CD1c-positive myeloid dendritic cell (primary cell): ENCODE measurements around the gene APBA2.

Experiments
- DNase-seq: peaks from one replicate; pipeline ENCODE4 v3.0.0-alpha.2; 2016; ENCODE audit errors: extremely low spot score

Gene APBA2

GRCh38 chr15:29119847-29120246 lies 234.1 kb downstream of the APBA2 start:
- no peak for DNase-seq

DNA sequence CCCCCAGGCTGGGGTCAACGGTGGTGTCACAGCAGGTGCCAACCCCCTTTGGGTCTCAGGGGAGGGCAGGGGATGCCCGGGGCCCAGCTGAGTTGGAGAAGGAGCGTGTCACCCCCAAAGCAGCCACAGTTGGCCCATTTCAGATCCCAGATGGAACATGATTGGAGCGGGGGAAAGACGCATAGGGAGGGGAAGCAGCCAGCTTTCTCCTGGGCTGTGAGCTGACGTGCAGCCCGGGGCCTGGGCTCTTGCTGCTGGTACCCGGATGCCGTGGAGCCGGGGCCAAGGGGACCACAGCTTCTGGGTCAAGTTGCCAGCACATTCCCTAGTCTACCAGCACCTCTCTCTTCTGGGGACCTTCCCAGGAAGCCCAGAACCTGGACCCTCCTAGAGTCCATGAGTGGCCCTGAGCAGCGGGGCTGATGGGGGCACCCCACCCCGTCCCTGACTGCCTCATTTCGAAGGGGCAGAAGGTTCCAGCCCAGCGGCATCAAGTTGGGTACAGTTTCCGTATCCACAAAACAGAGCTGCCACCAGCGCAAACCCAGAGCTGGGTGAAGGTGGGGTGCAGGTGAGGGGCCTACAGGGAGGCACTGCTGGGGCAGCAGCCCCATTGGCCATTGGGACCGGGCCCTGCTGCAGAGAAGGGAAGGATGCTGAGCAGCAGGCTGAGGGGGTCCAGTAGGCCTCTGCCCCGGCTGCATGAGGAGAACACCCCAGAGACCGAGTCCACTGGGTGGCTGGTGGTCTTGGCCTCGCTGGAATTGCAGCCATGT lies 235.0 kb downstream of the APBA2 start:
- no peak for DNase-seq

DNA sequence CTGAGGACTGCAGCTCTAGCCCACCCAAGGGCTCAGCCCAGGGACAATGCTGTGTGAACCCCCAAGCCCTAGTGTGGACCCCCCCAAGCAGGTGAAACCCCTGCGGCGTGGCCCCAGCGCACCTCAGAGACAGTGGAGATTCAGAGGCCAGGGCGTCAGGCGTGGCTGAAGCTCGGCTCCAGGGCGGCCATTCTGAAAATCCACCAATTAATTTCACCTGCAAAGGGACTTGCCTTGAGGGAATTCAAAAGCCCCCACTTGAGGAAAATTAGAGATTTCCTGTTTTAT lies 235.5 kb downstream of the APBA2 start:
- no peak for DNase-seq

DNA sequence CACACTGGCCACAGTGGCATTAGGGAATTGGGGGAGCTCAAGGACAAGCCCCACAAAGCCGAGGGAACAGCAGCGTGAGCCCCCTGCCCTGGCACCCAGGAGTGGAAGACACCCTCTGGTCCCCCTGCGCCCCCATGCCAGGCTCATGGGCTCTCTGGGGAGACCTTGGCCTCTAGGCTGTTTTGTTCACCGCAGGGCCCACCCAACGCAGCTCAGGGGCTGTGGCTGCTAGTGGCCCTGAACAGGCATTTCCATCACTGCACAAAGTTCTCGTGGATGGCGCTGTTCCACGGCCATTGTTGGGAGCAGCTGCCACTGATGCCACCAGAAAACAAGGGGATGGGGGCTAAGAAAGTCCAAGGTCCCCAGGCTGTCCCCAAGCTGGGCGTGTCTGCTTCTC lies 236.1 kb downstream of the APBA2 start:
- DNase-seq: no peak

DNA sequence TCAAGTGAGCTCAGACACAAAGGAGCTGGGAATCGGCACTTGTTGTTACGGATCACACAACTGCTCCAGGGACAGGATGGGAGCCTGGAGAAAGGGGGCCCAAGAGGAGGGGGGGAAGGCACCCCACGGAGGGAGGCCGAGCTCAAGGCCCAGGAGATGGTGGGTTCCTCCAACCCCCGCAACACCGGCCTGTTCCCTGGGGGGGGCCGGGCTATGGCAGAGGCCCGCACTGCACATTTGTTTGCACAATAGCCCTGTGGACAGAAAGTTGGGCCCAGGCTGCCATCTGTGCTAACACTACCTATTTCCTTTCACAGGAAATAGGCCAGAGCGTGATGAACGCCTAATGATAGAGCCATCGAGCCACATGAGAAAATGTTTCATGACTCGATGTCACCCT lies 236.7 kb downstream of the APBA2 start:
- no peak for DNase-seq

DNA sequence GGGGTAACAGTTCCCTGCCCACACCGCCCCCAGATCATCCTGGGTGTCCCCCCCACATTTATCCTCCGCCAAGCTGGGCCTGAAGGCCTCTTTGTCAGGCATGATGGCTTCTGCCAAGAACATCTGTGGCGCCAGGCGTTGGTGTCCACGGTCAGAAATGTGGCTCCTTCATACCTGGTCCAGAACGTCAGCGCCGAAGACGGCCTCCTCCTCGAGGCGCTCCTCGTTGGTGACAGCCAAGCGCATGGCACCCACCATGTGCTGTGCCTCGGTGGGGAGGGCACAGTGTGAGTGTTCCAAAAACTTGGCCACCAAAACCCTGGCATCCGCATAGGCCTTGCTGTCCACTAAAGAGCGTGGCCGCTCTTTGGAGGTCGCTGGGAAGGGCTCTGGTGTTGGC lies 237.4 kb downstream of the APBA2 start:
- DNase-seq: no peak

DNA sequence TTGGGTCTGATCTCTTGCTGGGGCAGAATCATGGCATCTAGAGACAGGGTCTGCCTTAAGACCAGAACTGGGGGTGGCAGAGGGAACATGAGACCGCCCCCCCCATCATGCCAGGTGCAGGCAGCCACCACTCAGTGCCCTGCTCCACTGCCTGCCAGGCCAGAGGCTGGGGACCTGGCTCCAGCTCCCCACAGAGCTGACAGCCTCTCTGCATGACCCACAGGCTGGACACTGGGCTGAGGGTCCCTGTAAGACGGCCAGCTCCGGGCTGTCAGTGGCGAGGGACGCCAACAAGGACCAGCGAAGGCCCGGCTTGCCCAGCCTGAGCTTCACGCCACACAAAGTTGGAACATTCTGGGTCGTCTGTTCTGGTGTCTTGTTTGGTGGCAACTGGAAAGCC lies 238.2 kb downstream of the APBA2 start:
- no peak for DNase-seq

DNA sequence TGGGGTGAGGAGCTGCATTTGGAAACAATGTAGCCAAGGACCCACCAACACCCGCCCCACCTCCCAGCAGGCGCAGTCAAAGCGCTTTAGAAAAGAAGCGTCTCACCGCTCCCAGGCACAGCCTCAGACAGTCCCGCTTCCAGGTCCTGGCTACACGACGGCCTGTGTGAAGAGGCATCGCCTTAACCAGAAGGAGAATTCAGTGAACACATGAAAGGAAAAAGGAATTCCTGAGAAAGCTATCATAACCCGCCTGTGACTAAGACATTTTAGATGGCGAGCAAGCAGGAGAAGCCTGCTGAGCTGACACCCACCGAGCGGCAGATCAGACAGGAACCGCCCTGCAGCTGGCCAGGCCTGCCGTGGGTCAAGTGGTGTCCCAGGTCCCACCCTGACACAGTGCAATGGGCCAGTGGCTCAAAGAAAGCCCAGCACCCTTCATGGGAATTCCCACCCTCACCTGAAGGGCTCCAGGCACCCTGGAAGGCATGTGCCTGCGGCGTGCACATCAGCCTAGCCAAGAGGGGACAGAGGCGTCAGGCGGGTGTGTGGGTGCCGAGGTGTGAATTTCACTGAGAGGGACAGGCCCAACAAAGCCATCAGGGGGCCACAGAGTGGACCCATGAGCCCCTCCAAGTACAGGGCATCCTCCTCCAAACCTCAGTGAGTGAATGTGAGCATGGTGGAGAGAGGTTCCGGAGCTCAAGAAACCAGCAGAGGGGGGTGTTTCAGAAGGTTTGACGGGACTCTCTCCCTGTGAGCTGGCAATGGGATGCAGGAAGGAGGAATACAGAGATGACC lies 239.0 kb downstream of the APBA2 start:
- DNase-seq: no peak

DNA sequence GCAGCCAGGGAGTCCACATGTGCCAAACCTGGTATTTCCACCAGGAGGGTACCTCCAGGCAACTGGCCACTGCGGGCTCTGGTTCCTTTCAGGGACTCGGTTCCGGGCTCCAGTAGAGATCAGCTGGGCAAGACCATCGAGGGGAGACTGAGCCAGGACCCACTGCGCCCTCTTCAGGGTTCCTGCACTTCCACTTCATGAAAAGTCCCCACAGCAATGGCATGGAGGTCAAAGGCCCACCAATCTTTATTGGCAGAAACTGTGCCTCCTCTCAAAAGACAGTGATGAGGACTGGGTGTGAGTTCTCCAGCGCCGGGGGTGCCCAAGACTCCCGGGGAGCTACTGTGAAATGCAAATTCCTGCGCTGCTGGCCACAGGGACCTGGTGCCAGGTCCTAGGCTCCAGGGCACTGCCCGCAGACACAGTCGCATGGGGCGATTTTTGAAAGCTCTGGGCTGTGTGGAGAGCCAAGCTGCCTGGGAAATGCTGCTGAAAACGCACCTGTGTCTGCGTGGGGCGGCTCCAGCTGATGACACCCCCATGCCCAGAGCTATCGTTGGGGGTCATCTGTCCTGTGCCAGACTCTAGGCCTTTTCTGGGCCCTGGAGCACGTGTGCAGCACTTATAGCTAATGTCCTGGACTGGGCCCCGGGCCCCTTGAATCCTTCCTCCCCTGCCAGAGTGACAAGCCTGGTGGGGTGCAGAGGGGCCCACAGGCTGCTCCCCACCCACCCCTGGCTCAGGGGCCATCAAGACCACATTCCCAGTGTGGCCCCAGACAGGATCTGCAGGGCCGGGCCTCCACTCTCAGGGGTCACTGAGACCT lies 239.8 kb downstream of the APBA2 start:
- no peak for DNase-seq

GRCh38 chr15:29126208-29126536 lies 240.4 kb downstream of the APBA2 start:
- DNase-seq: no peak

- no peak for DNase-seq
These were observed 241.2 kb downstream of the APBA2 start for GRCh38 chr15:29126821-29127461.

- no peak for DNase-seq
These were observed 242.0 kb downstream of the APBA2 start for GRCh38 chr15:29127506-29128430.

GRCh38 chr15:29128671-29129070 lies 242.9 kb downstream of the APBA2 start:
- DNase-seq: no peak

- no peak for DNase-seq
These were observed 243.4 kb downstream of the APBA2 start for GRCh38 chr15:29129221-29129620.

DNA sequence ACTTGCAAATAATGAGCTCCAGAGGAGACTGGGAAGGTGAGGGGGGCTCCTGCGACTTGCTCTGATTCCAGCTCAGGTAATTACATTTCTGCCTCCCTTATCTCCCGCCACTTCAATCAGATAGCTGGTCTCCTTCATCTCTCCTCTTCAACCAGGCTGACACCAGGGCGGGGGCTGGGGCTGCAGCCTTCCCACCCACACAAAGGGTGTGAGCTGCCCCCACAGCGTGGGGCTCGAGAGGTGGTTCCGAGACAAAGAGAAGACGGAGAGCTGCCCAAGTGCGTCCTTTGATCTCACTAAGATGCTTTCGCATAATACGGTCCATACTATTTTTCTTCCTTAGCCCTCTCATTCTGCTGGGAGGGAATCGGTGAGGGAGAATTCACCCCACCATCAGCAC lies 244.2 kb downstream of the APBA2 start:
- no peak for DNase-seq

GRCh38 chr15:29130476-29130875 lies 244.7 kb downstream of the APBA2 start:
- DNase-seq: no peak

DNA sequence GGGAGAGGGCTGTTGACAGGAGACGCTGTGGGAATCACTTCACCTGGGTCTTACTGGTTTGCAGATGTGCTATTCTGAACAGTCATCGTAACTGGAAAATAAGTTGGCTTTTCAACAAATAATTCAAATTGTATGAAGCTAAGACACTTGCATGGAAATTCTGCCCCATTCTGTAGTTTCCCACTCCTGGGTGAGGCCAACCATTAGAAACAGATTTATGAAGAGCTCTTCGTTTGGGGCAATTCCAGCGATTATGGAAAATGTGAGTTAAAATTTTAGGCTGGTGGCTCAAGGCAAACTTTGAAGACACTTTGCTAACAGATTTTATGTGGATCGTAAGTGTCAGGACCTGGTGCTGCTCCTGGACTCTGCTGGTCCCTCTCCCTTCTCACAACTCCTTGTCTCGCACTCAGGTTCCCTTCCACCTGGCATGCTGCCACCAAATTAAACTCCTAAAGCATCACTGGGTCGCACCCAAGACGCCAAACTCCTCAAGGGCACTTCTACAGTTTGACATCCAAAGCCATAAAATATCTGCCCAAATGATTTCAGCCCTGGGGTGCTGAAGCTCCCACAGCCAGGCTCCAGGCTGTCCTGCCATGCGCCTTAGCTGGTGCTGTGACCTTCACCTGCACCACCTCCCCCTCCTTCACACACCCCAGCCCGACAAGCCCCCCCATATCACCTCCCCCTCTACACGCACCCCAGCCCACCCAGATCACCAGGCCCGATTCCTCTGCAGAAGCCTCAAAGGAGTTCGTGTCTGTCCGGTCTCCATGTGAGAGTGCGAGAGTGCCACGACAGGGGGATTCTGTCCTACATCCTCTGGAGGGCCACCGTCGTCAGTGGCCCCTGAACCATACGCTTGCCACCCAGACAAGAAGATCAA lies 245.4 kb downstream of the APBA2 start:
- no peak for DNase-seq

- DNase-seq: no peak
These were observed 246.2 kb downstream of the APBA2 start for GRCh38 chr15:29131840-29132420.

DNA sequence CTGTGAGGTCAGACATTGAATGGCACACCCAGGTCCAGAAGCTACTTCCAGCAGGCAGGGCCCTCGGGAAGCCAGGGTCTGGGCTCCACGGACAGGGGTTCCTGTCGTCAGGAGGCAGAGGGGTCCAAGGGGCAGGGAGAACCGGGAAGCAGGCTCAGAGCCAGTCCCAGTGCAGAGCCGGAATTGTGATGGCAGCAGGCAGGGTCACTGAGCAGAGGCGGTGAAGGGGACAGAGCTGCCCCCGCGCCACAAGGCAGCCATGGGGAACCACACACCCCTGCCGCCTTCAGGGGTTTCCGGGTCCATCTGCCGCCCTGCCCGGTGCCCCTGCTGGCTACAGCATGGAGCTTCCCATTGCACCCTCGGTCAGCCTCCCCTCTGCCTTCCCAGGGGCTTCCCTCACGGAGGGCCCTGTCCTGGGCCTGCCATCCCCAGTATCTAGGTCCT lies 247.0 kb downstream of the APBA2 start:
- DNase-seq: no peak

DNA sequence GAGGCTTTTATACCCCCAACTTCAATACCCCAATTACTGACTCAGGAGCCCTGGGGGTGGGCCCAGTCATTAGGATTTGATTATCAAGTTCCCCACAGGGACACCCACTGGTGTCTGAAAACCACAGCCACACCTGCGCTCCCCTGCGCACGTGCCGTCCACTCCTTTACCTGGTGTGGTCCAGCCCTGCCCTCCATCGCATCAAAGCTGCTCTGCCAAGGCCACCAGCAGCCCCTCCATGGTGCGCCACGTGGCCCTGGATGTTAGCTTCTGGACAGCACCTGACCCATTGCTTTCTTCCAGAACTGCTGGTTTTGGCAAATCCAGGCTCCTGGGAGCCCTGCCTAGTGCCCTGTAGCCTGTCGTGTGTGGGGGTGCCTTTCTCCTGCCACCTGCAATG lies 247.5 kb downstream of the APBA2 start:
- DNase-seq: no peak
